K562 (cell line): ENCODE data around the gene RIMS3. TPM values are rescaled to one million over a fixed set of nuclear protein-coding genes. Genes with fewer than 3 reads are reported as not detected.

ENCODE experiments used
- ATAC-seq: fragments of 200-7000 bp; cut with Tn5 transposase; 3 replicates; pipeline ENCODE4 v1.9.1; 2020; ENCODE audit warnings: moderate library complexity
- BruUV-seq: library from RNA; stranded (reverse); fragments of 400-500 nt; replicated peaks from 2 replicates; lab custom pipeline; 2021; lab: Mats Ljungman, UMichigan
- CTCF ChIA-PET: fragments of 300-600 bp; formaldehyde crosslinking; extraction: SDS; loops from one replicate; lab custom pipeline; 2021; ENCODE audit warnings: low intra/inter-chr PET ratio; lab: Yijun Ruan, JAX
- POLR2A ChIA-PET: fragments of 300-600, 350-650 bp; sonication (Branson Sonifier 250); formaldehyde crosslinking; extraction: SDS; loops from one replicate; lab custom pipeline; 2021; ENCODE audit warnings: antibody characterized with exemption, inconsistent platforms; lab: Yijun Ruan, JAX
- DNase-seq, 4 experiments: peaks; one replicate each; pipeline versions ENCODE4 v3.0.0 to v3.0.0-alpha.2; 2011 to 2018; ENCODE audit warnings: low spot score in 3 of 4, mixed read lengths in 3 of 4; ENCODE audit errors: extremely low read depth in 1 of 4
- FAIRE-seq: peaks from 2 replicates; lab custom pipeline; 2011; peaks lifted over from hg19 to GRCh38; lab: Jason Lieb, UNC
- H2AFZ ChIP-seq: 2 replicates; pipeline ENCODE4 v1.6.0; 2011; ENCODE audit warnings: low read depth, low read length, control low read depth, inconsistent platforms
- H3K27ac ChIP-seq: fragments of 200-600 bp; 3 replicates; pipeline ENCODE4 v1.8.0; 2011; ENCODE audit warnings: low read depth, mild to moderate bottlenecking, control low read depth, inconsistent platforms, low read length, moderate library complexity, mixed read lengths; ENCODE audit errors: extremely low read depth
- H3K27me3 ChIP-seq, 2 experiments: fragments of 300-600 bp in 1 of 2; 2 replicates in 1 of 2; 3 replicates in 1 of 2; pipeline versions ENCODE4 v1.6.0 to v1.8.0; 2011; ENCODE audit warnings: inconsistent platforms in 2 of 2, low read length in 2 of 2, mild to moderate bottlenecking in 1 of 2, mixed read lengths in 1 of 2, moderate library complexity in 1 of 2; ENCODE audit not compliant: control insufficient read depth in 2 of 2, insufficient read depth in 2 of 2
- H3K36me3 ChIP-seq: fragments of 300-600 bp; 3 replicates; pipeline ENCODE4 v1.8.0; 2011; ENCODE audit warnings: mild to moderate bottlenecking, low read length, inconsistent platforms; ENCODE audit not compliant: control insufficient read depth, insufficient read depth
- H3K4me1 ChIP-seq, 2 experiments: fragments of 200-600 bp in 1 of 2; replicated peaks in 1 of 2; 2 replicates in 1 of 2; 3 replicates in 1 of 2; pipeline versions ENCODE4 v1.5.1 to v1.8.0; 2011; ENCODE audit warnings: inconsistent platforms in 2 of 2, low read length in 2 of 2, mild to moderate bottlenecking in 1 of 2, mixed read lengths in 1 of 2, moderate library complexity in 1 of 2; ENCODE audit not compliant: control insufficient read depth in 2 of 2, insufficient read depth in 2 of 2
- H3K4me2 ChIP-seq: 2 replicates; pipeline ENCODE4 v1.6.1; 2011; ENCODE audit warnings: low read length, control low read depth, inconsistent platforms, mixed read lengths; ENCODE audit not compliant: insufficient read depth
- H3K4me3 ChIP-seq: fragments of 200-600 bp; sonication (generic), shearing (Covaris generic); 2 replicates; pipeline ENCODE4 v1.5.1; 2016; ENCODE audit warnings: control low read depth, inconsistent platforms
- H3K79me2 ChIP-seq: fragments of 200-600 bp; 3 replicates; pipeline ENCODE4 v1.8.0; 2011; ENCODE audit warnings: low read length, inconsistent platforms; ENCODE audit not compliant: control insufficient read depth, insufficient read depth
- H3K9ac ChIP-seq, 2 experiments: 2 replicates each; pipeline versions ENCODE4 v1.6.0 to v1.6.1; 2011; ENCODE audit warnings: low read depth in 2 of 2, low read length in 2 of 2, control low read depth in 1 of 2, inconsistent platforms in 1 of 2, mild to moderate bottlenecking in 1 of 2, mixed read lengths in 1 of 2; ENCODE audit not compliant: insufficient read depth in 1 of 2
- H3K9me1 ChIP-seq: one replicate; pipeline ENCODE4 v1.6.0; 2011; ENCODE audit warnings: inconsistent platforms, mild to moderate bottlenecking, low read length, moderate library complexity; ENCODE audit not compliant: control insufficient read depth, insufficient read depth
- H3K9me3 ChIP-seq: replicated peaks from 2 replicates; pipeline ENCODE4 v1.5.1; 2011; ENCODE audit warnings: low read depth, low read length, inconsistent platforms; ENCODE audit not compliant: control insufficient read depth, insufficient read depth
- H4K20me1 ChIP-seq: replicated peaks from 2 replicates; pipeline ENCODE4 v1.6.1; 2011; ENCODE audit warnings: low read length, inconsistent platforms, mixed read lengths; ENCODE audit not compliant: control insufficient read depth, insufficient read depth
- SIN3A ChIP-seq, 2 experiments: fragments of 150-350 bp in 1 of 2; IDR thresholded peaks; 2 replicates each; pipeline ENCODE4 v1.6.1; 2011 to 2016; ENCODE audit warnings: borderline replicate concordance in 2 of 2, low read depth in 2 of 2, low read length in 2 of 2, mild to moderate bottlenecking in 2 of 2, moderate library complexity in 2 of 2; ENCODE audit not compliant: control insufficient read depth in 1 of 2
- ZBTB33 ChIP-seq: sonication (generic); formaldehyde crosslinking; IDR thresholded peaks from 2 replicates; pipeline ENCODE4 v1.8.1; 2023; ENCODE audit warnings: mild to moderate bottlenecking, missing genetic modification reagents
- WGBS: fragments of 100-300 bp; shearing (Covaris generic); methylation state at CpG from one replicate; pipeline ENCODE4 v1.1.6; 2016; ENCODE audit warnings: low coverage, mixed read lengths; ENCODE audit not compliant: insufficient coverage; ENCODE audit errors: missing lambda C conversion rate; 5-methylcytosine and 5-hydroxymethylcytosine counted together
- in situ Hi-C: fragments of 300-500 bp; cut with MboI; formaldehyde crosslinking; loops from 4 replicates; pipeline ENCODE4 v1.15.0; 2018; ENCODE audit warnings: inconsistent platforms, mixed read lengths
- intact Hi-C: fragments of 100-400 bp; cut with micrococcal nuclease; formaldehyde crosslinking; loops from 2 replicates; pipeline ENCODE4 v1.14.2; 2022
- polyA plus RNA-seq, 8 experiments: library from polyadenylated mRNA; depleted of rRNA in 4 of 8; stranded (reverse) in 5 of 8; unstranded in 3 of 8; fragments of >200 nt; fragmentation: Nextera tagmentation in 2 of 8; fragmentation: Illumina TruSeq in 1 of 8; extraction: Ambion mirVana in 2 of 8; extraction: Trizol in 1 of 8; gene quantifications; 2 replicates each; pipeline versions ENCODE4 v1.2.1 to v1.2.3, GENCODE V29; 2011 to 2014; ENCODE audit warnings: inconsistent platforms in 1 of 8, missing spikeins in 1 of 8
- total RNA-seq, 7 experiments: library from RNA; depleted of rRNA in 6 of 7; stranded (reverse); fragments of >200 nt in 6 of 7; fragmentation: Illumina TruSeq in 2 of 7; extraction: Trizol in 2 of 7; gene quantifications; 2 replicates each; pipeline versions ENCODE4 v1.2.1 to v1.2.3, GENCODE V29; 2011 to 2021; ENCODE audit warnings: low replicate concordance in 1 of 7

RIMS3 gene
- total and polyA plus RNA-seq, 9 of the 15 experiments (the other 6 are each of a cell fraction or from before 2014, with no cell fraction given), result 0.06 to 1.2 (median 0.59) TPM

- in situ Hi-C loops, result no loop called here
- DNase-seq (no peak), ATAC-seq (no peak), FAIRE-seq (no peak)
- H3K27ac ChIP-seq, result peak overlapping the region; percentile 45; the same call in 1 of the 3 replicates
- ChIA-PET POLR2A (interaction anchor here (0.6 to 14.0 kb wide), 4 partner anchors 5 to 47 kb away, joined by 3 to 212 read pairs (median 108); partner anchors contain the start of gene NFYC), CTCF (no interaction called here)
- H3K27me3 ChIP-seq, result no peaks in the 10 kb centered on the region
- no peak overlapping the region for H2AFZ ChIP-seq
- H4K20me1 ChIP-seq, result no peaks in the 10 kb centered on the region
- intact Hi-C loops, result no loop called here
- peaks cover 92% of the 10 kb centered on the region for H3K79me2 ChIP-seq
- H3K4me1 ChIP-seq, result peaks cover 0 to 38% of the 10 kb centered on the region in 2 experiments; a peak in 4 of 5 replicates
- H3K4me3 ChIP-seq, result no peak overlapping the region
- BruUV-seq, result no TSS peak
- H3K9me1 ChIP-seq, result no peaks in the 10 kb centered on the region
- WGBS, result 78% methylated on average over 6 of the region's 6 CpGs
- H3K9me3 ChIP-seq, result no peaks in the 10 kb centered on the region
- no peak overlapping the region for H3K4me2 ChIP-seq
- no peak overlapping the region for H3K9ac ChIP-seq
- peaks cover 12% of the 10 kb centered on the region; the same call in 2 of the 3 replicates for H3K36me3 ChIP-seq
- TF ChIP-seq ZBTB33 (CRISPR knock-in tag) (peak; percentile 57; the same call in 1 of the 2 replicates), SIN3A (IDR thresholded peaks at IDR 0.05; ENCODE audit: borderline replicate concordance in 2 of 2, control insufficient read depth in 1 of 2, low read depth in 2 of 2, low read length in 2 of 2) (no peak)
These were observed 34.3 kb upstream of the RIMS3 start for GRCh38 chr1:40699787-40700186.
